Lung (tissue), 12 donors: ENCODE measurements around the gene NDUFS3. TPM values are rescaled to one million over a fixed set of nuclear protein-coding genes. Genes with fewer than 3 reads are reported as not detected.

ENCODE experiments used
- ATAC-seq: fragments of 200-7000 bp; cut with Tn5 transposase; one replicate; pipeline ENCODE4 v1.9.1; 2020; ENCODE audit warnings: moderate number of reproducible peaks; ENCODE audit not compliant: insufficient read depth, low FRiP score
- DNase-seq, 3 donors: peaks; one replicate each; pipeline ENCODE4 v3.0.0-alpha.2; 2013 to 2017
- H3K27ac ChIP-seq, 2 donors: one replicate each; pipeline ENCODE4 v1.5.1; 2013; ENCODE audit warnings: mild to moderate bottlenecking in 2 of 2, moderate library complexity in 2 of 2, control low read depth in 1 of 2, inconsistent platforms in 1 of 2, low read depth in 1 of 2, low read length in 1 of 2
- H3K27me3 ChIP-seq, 3 donors: one replicate each; pipeline ENCODE4 v1.5.1; 2013; ENCODE audit warnings: low read length in 2 of 3; ENCODE audit not compliant: control insufficient read depth in 3 of 3, insufficient read depth in 3 of 3
- H3K36me3 ChIP-seq, 4 donors: one replicate each; pipeline ENCODE4 v1.5.1; 2013; ENCODE audit warnings: low read length in 4 of 4, mild to moderate bottlenecking in 1 of 4, moderate library complexity in 1 of 4; ENCODE audit not compliant: control insufficient read depth in 4 of 4, insufficient read depth in 4 of 4
- H3K4me1 ChIP-seq, 5 donors: one replicate each; pipeline ENCODE4 v1.5.1; 2013; ENCODE audit warnings: low read length in 5 of 5, mild to moderate bottlenecking in 2 of 5, moderate library complexity in 1 of 5; ENCODE audit not compliant: control insufficient read depth in 5 of 5, insufficient read depth in 5 of 5
- H3K4me3 ChIP-seq: one replicate; pipeline ENCODE4 v1.5.1; 2013; ENCODE audit warnings: mild to moderate bottlenecking, control low read depth, moderate library complexity
- H3K9ac ChIP-seq, 2 donors: one replicate each; pipeline ENCODE4 v1.5.1; 2013; ENCODE audit warnings: low read length in 2 of 2, control low read depth in 1 of 2; ENCODE audit not compliant: insufficient read depth in 1 of 2
- H3K9me3 ChIP-seq, 4 donors: one replicate each; pipeline ENCODE4 v1.5.1; 2013; ENCODE audit warnings: low read length in 3 of 4, mild to moderate bottlenecking in 1 of 4, moderate library complexity in 1 of 4; ENCODE audit not compliant: control insufficient read depth in 4 of 4, insufficient read depth in 3 of 4
- CTCF ChIP-seq: IDR thresholded peaks from 2 replicates; pipeline ENCODE4 v1.5.1; 2012; ENCODE audit warnings: mild to moderate bottlenecking; ENCODE audit errors: control extremely low read depth, extremely low read depth
- WGBS, 2 donors: extraction: QIAGEN DNeasy Blood & Tissue Kit; methylation state at CpG; one replicate each; pipeline ENCODE4 v1.1.7; 2013; 5-methylcytosine and 5-hydroxymethylcytosine counted together
- polyA plus RNA-seq, 2 donors: library from polyadenylated mRNA; stranded (reverse); fragments of 200-250 nt; gene quantifications; one replicate each; pipeline ENCODE4 v1.2.1, GENCODE V29; 2013
- total RNA-seq, 2 donors: library from RNA; depleted of rRNA in 1 of 2; stranded (reverse); fragments of >200 nt in 1 of 2; gene quantifications; one replicate each; pipeline ENCODE4 v1.2.1, GENCODE V29; 2014 to 2021
- donor health status: control.
- donor health status: control.
- donor health status: Bipolar disorder and iron deficiency.
- donor health status: healthy.
- donor health status: DM: yes; HTN: yes; CAD: no.

Gene NDUFS3
- total and polyA plus RNA-seq, 4 donors: 32.2 to 168 (median 90.0) TPM

- no peak for TF ChIP-seq CTCF
- Histone ChIP-seq H3K27ac (no peak overlapping the region), H3K9me3 (no peaks in the 10 kb centered on the region), H3K4me3 (no peak overlapping the region), H3K36me3 (peaks cover 21 to 27% (median 25%) of the 10 kb centered on the region in 4 donors), H3K4me1 (no peaks in the 10 kb centered on the region), H3K9ac (no peak overlapping the region), H3K27me3 (no peaks in the 10 kb centered on the region)
- no peak for DNase-seq
- no peak for ATAC-seq
- WGBS, 2 donors: 89 to 92% methylated on average over 2 of the region's 2 CpGs
These were observed 42.0 kb downstream of the NDUFS3 start for GRCh38 chr11:47620836-47621378.

GRCh38 chr11:47626234-47626633 is 47.4 kb downstream of the NDUFS3 start:
- H3K4me3 ChIP-seq: no peak overlapping the region
- TF ChIP-seq CTCF: no peak
- no peaks in the 10 kb centered on the region for H3K27me3 ChIP-seq
- H3K4me1 ChIP-seq: no peaks in the 10 kb centered on the region
- WGBS, 2 donors: 94 to 98% methylated on average over 8 of the region's 8 CpGs
- peaks cover 32 to 55% (median 36%) of the 10 kb centered on the region in 4 donors for H3K36me3 ChIP-seq
- ATAC-seq: no peak
- no peak for DNase-seq
- H3K9me3 ChIP-seq: no peaks in the 10 kb centered on the region
- no peak overlapping the region for H3K27ac ChIP-seq
- no peak overlapping the region for H3K9ac ChIP-seq

GRCh38 chr11:47628026-47628425 is 49.2 kb downstream of the NDUFS3 start:
- 88 to 93% methylated on average over 4 of the region's 4 CpGs for WGBS, 2 donors

More at GRCh38 chr11:47628026-47628425, 49.2 kb downstream of the NDUFS3 start:
- H3K27ac ChIP-seq: no peak overlapping the region
- H3K9ac ChIP-seq: no peak overlapping the region
- H3K4me3 ChIP-seq: no peak overlapping the region
- no peaks in the 10 kb centered on the region for H3K27me3 ChIP-seq
- H3K36me3 ChIP-seq: peaks cover 25 to 45% (median 31%) of the 10 kb centered on the region in 4 donors
- DNase-seq (no peak), ATAC-seq (no peak)
- no peaks in the 10 kb centered on the region for H3K4me1 ChIP-seq
- no peaks in the 10 kb centered on the region for H3K9me3 ChIP-seq
- no peak for TF ChIP-seq CTCF
